ENCODE measurements around the gene LIMS1.

The LIMS1 gene

GRCh38 chr2:108531674-108532055, 2.6 kb upstream of the LIMS1 start:
- Histone ChIP-seq H3K36me3 (ENCODE audit: insufficient read depth, low read length) (no peaks in the 10 kb centered on the region), H3K27ac (no peak overlapping the region), H3K9me3 (ENCODE audit: low read depth, low read length) (no peaks in the 10 kb centered on the region), H3K4me3 (no peak overlapping the region), H3K9ac (ENCODE audit: insufficient read length) (no peak overlapping the region)
- DNase-seq (ENCODE audit: low read depth, low spot score), result no peak
- TF ChIP-seq FOXP2 (optimal IDR thresholded peaks at IDR 0.05; ENCODE audit: control extremely low read depth, extremely low read length, insufficient read depth) (no peak), POLR2AphosphoS5 (IDR thresholded peaks at IDR 0.05; ENCODE audit: borderline replicate concordance, low read depth, low read length) (no peak), EZH2 (IDR thresholded peaks at IDR 0.05) (no peak)

GRCh38 chr2:108534584-108535356, 500 bp downstream of the LIMS1 start:
- no peaks in the 10 kb centered on the region for H3K36me3 ChIP-seq (ENCODE audit: insufficient read depth, low read length)

DNA sequence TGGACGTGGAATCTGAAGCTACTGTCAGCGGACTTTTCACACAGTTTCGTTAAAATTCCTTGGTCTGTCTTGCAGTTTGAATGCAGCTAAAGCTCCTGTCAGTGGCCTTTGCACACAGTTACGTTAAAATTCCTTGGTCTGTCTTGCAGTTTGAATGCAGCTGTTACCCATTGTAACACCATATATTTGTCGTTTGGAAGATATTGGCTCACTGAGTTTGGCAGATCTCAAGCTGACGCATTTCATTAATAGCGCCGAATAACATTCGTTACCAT, 1.0 kb downstream of the LIMS1 start:
- Histone ChIP-seq H3K27ac (no peak overlapping the region), H3K4me3 (peak overlapping the region; percentile 87), H3K9me3 (ENCODE audit: low read depth, low read length) (no peaks in the 10 kb centered on the region), H3K36me3 (ENCODE audit: insufficient read depth, low read length) (no peaks in the 10 kb centered on the region), H3K9ac (ENCODE audit: insufficient read length) (peak overlapping the region; percentile 72)
- no peak for TF ChIP-seq FOXP2 (optimal IDR thresholded peaks at IDR 0.05; ENCODE audit: control extremely low read depth, extremely low read length, insufficient read depth)
- TF ChIP-seq EZH2 (IDR thresholded peaks at IDR 0.05), result no peak
- no peak for TF ChIP-seq POLR2AphosphoS5 (IDR thresholded peaks at IDR 0.05; ENCODE audit: borderline replicate concordance, low read depth, low read length)
- DNase-seq (ENCODE audit: low read depth, low spot score), result no peak

More at GRCh38 chr2:108534584-108535356, 500 bp downstream of the LIMS1 start:
- Histone ChIP-seq H3K4me3 (peak overlapping the region; percentile 87), H3K9me3 (ENCODE audit: low read depth, low read length) (no peaks in the 10 kb centered on the region), H3K27ac (no peak overlapping the region), H3K9ac (ENCODE audit: insufficient read length) (peak overlapping the region; percentile 72)
- TF ChIP-seq POLR2AphosphoS5 (IDR thresholded peaks at IDR 0.05; ENCODE audit: borderline replicate concordance, low read depth, low read length) (no peak), FOXP2 (optimal IDR thresholded peaks at IDR 0.05; ENCODE audit: control extremely low read depth, extremely low read length, insufficient read depth) (no peak), EZH2 (IDR thresholded peaks at IDR 0.05) (no peak)
- no peak for DNase-seq (ENCODE audit: low read depth, low spot score)

DNA sequence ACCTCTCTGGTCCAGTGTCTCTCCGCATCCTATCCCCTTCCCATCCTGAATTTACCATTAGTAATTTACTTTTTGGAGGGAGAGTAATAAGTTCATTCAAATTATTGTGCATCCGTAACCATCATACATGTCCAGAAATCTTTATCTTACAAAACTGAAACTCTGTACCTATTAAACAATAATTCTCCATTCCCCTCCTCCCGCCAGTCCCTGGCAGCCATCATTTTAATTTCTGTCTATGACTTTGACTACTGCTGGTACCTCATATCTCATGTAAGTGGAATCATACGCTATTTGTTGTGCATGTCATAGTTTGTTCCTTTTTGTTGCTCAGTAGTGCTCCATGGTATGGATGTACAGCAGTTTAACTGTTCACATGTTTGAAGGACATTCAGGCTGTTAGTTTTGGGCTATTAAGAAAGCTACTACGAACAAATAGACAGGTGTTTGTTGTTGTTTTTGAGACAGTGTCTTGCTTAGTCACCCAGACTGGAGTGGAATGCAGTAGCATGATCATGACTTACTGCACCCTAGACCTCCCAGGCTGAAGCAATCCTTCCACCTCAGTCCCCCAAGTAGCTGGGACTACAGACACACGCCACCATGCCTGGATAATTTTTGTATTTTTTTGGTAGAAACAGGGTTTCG, 2.0 kb downstream of the LIMS1 start:
- no peak overlapping the region for H3K27ac ChIP-seq
- no peaks in the 10 kb centered on the region for H3K36me3 ChIP-seq (ENCODE audit: insufficient read depth, low read length)
- H3K4me3 ChIP-seq, result peak overlapping the region; percentile 87; the same call in 1 of the 2 replicates
- no peaks in the 10 kb centered on the region for H3K9me3 ChIP-seq (ENCODE audit: low read depth, low read length)
- TF ChIP-seq POLR2AphosphoS5 (IDR thresholded peaks at IDR 0.05; ENCODE audit: borderline replicate concordance, low read depth, low read length) (no peak), EZH2 (IDR thresholded peaks at IDR 0.05) (no peak), FOXP2 (optimal IDR thresholded peaks at IDR 0.05; ENCODE audit: control extremely low read depth, extremely low read length, insufficient read depth) (no peak)
- no peak for DNase-seq (ENCODE audit: low read depth, low spot score)
- H3K9ac ChIP-seq (ENCODE audit: insufficient read length), result no peak overlapping the region

GRCh38 chr2:108536911-108537310, 2.6 kb downstream of the LIMS1 start:
- Histone ChIP-seq H3K4me3 (no peak overlapping the region), H3K27ac (no peak overlapping the region), H3K9ac (ENCODE audit: insufficient read length) (no peak overlapping the region), H3K9me3 (ENCODE audit: low read depth, low read length) (no peaks in the 10 kb centered on the region), H3K36me3 (ENCODE audit: insufficient read depth, low read length) (no peaks in the 10 kb centered on the region)
- TF ChIP-seq FOXP2 (optimal IDR thresholded peaks at IDR 0.05; ENCODE audit: control extremely low read depth, extremely low read length, insufficient read depth), result no peak
- TF ChIP-seq EZH2 (IDR thresholded peaks at IDR 0.05), result no peak
- no peak for TF ChIP-seq POLR2AphosphoS5 (IDR thresholded peaks at IDR 0.05; ENCODE audit: borderline replicate concordance, low read depth, low read length)
- DNase-seq (ENCODE audit: low read depth, low spot score), result no peak

DNA sequence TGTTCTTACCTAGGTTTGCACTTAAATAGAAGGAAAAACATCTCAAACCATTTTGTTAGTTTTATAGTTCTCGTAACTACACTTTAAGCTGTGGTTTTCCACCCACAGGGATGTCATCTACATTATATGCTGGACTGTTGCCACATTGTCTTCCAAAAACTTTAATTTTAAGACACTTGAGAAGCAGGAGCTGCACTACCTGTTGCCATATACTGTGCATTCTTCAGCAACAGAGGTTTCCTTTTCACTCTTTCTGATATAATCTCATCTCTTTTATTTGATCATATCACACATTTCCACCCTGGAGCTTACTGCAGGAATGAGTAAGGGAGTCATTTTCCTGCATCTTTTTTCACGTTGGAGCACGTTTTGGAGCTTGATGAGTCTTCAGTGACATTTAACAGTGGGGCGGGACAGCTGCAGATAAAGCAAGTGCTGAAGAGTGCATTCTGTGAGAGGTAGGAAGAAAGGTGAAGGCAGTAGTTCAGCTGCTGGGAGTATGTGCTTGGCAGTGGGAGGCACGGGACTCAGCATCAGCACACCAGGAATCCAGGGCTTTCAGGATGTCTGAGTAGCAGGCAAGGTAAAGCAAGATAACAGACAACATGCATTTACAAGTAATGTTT, 3.8 kb downstream of the LIMS1 start:
- DNase-seq (ENCODE audit: low read depth, low spot score), result no peak
- no peak overlapping the region for H3K4me3 ChIP-seq
- H3K27ac ChIP-seq, result no peak overlapping the region
- H3K9ac ChIP-seq (ENCODE audit: insufficient read length), result peak overlapping the region; percentile 29
- H3K36me3 ChIP-seq (ENCODE audit: insufficient read depth, low read length), result no peaks in the 10 kb centered on the region; the same call in 1 of the 2 replicates
- H3K9me3 ChIP-seq (ENCODE audit: low read depth, low read length), result no peaks in the 10 kb centered on the region
- TF ChIP-seq EZH2 (IDR thresholded peaks at IDR 0.05) (no peak), POLR2AphosphoS5 (IDR thresholded peaks at IDR 0.05; ENCODE audit: borderline replicate concordance, low read depth, low read length) (no peak), FOXP2 (optimal IDR thresholded peaks at IDR 0.05; ENCODE audit: control extremely low read depth, extremely low read length, insufficient read depth) (no peak)

DNA sequence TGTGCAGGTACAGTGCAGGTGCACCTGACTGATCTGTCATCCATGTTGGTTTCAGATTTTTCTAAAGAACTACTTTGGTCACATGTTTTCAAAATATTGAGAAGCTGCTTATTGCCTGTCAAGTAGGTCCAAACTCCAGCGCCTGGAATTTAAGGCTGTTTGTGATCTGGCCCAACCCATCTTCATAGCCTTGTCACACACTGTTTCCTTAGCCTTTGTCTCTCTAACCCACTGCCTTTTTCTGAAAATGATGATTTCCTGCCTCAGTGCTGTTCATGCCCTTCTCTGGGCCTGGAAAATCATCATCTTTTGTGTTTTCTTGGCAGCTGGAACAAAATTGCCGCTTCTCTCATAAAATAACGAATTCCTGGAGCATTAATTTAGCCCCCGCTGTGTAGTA, 7.2 kb downstream of the LIMS1 start:
- Histone ChIP-seq H3K4me3 (peak overlapping the region; percentile 61), H3K27ac (peak overlapping the region; percentile 77), H3K36me3 (ENCODE audit: insufficient read depth, low read length) (no peaks in the 10 kb centered on the region; the same call in 1 of the 2 replicates), H3K9me3 (ENCODE audit: low read depth, low read length) (no peaks in the 10 kb centered on the region), H3K9ac (ENCODE audit: insufficient read length) (no peak overlapping the region)
- DNase-seq (ENCODE audit: low read depth, low spot score), result no peak
- TF ChIP-seq FOXP2 (optimal IDR thresholded peaks at IDR 0.05; ENCODE audit: control extremely low read depth, extremely low read length, insufficient read depth), result no peak
- no peak for TF ChIP-seq EZH2 (IDR thresholded peaks at IDR 0.05)
- no peak for TF ChIP-seq POLR2AphosphoS5 (IDR thresholded peaks at IDR 0.05; ENCODE audit: borderline replicate concordance, low read depth, low read length)

GRCh38 chr2:108542071-108542470, 7.8 kb downstream of the LIMS1 start:
- H3K4me3 ChIP-seq, result peak overlapping the region; percentile 61; the same call in 1 of the 2 replicates
- H3K9ac ChIP-seq (ENCODE audit: insufficient read length), result no peak overlapping the region
- TF ChIP-seq FOXP2 (optimal IDR thresholded peaks at IDR 0.05; ENCODE audit: control extremely low read depth, extremely low read length, insufficient read depth), result no peak
- TF ChIP-seq EZH2 (IDR thresholded peaks at IDR 0.05), result no peak
- TF ChIP-seq POLR2AphosphoS5 (IDR thresholded peaks at IDR 0.05; ENCODE audit: borderline replicate concordance, low read depth, low read length), result no peak
- H3K36me3 ChIP-seq (ENCODE audit: insufficient read depth, low read length), result no peaks in the 10 kb centered on the region; the same call in 1 of the 2 replicates
- no peaks in the 10 kb centered on the region for H3K9me3 ChIP-seq (ENCODE audit: low read depth, low read length)
- H3K27ac ChIP-seq, result peak overlapping the region; percentile 77
- DNase-seq (ENCODE audit: low read depth, low spot score), result no peak
